Small intestine (tissue), 7 donors: ENCODE results near the gene ZFAND6. TPM values are rescaled to one million over a fixed set of nuclear protein-coding genes. Genes with fewer than 3 reads are reported as not detected.

Source experiments
- DNase-seq, 2 donors: peaks; one replicate each; pipeline versions ENCODE4 v3.0.0 to v3.0.0-alpha.2; 2013
- FAIRE-seq: peaks from 2 replicates; lab custom pipeline; 2012; peaks lifted over from hg19 to GRCh38; lab: Jason Lieb, UNC
- H3K27ac ChIP-seq, 3 donors: one replicate each; pipeline ENCODE4 v1.5.1; 2013; ENCODE audit warnings: low read length in 2 of 3, mild to moderate bottlenecking in 2 of 3, control low read depth in 1 of 3, inconsistent platforms in 1 of 3, low read depth in 1 of 3, moderate library complexity in 1 of 3
- H3K27me3 ChIP-seq, 3 donors: one replicate each; pipeline ENCODE4 v1.6.1; 2013; ENCODE audit warnings: low read length in 3 of 3, inconsistent platforms in 1 of 3; ENCODE audit not compliant: control insufficient read depth in 3 of 3, insufficient read depth in 3 of 3
- H3K36me3 ChIP-seq, 3 donors: one replicate each; pipeline ENCODE4 v1.6.1; 2013; ENCODE audit warnings: low read length in 3 of 3, inconsistent platforms in 1 of 3, low read depth in 1 of 3, mild to moderate bottlenecking in 1 of 3, moderate library complexity in 1 of 3; ENCODE audit not compliant: control insufficient read depth in 3 of 3, insufficient read depth in 2 of 3
- H3K4me1 ChIP-seq, 3 donors: one replicate each; pipeline ENCODE4 v1.6.1; 2013; ENCODE audit warnings: low read length in 2 of 3, inconsistent platforms in 1 of 3, low read depth in 1 of 3, mild to moderate bottlenecking in 1 of 3, moderate library complexity in 1 of 3; ENCODE audit not compliant: control insufficient read depth in 3 of 3, insufficient read depth in 2 of 3
- H3K4me3 ChIP-seq, 3 donors: one replicate each; pipeline ENCODE4 v1.5.1; 2013; ENCODE audit warnings: low read length in 3 of 3, control low read depth in 1 of 3, inconsistent platforms in 1 of 3, low read depth in 1 of 3, mild to moderate bottlenecking in 1 of 3, moderate library complexity in 1 of 3
- H3K9me3 ChIP-seq, 2 donors: one replicate each; pipeline ENCODE4 v1.6.1; 2013; ENCODE audit warnings: low read depth in 1 of 2, low read length in 1 of 2; ENCODE audit not compliant: control insufficient read depth in 2 of 2, insufficient read depth in 1 of 2
- WGBS, 3 donors: extraction: QIAGEN DNeasy Blood & Tissue Kit; methylation state at CpG; one replicate each; pipeline ENCODE4 v1.1.7; 2013; 5-methylcytosine and 5-hydroxymethylcytosine counted together
- polyA plus RNA-seq, 4 donors: library from polyadenylated mRNA; stranded (reverse) in 3 of 4; unstranded in 1 of 4; fragments of 200-250 nt in 3 of 4; fragments of 120-200 nt in 1 of 4; gene quantifications; one replicate each; pipeline versions ENCODE4 v1.2.1 to v1.2.3, GENCODE V29; 2013
- donor health status: healthy with polysubstance abuse.
- donor health status: control.
- donor health status: control.
- donor health status: Bipolar disorder and iron deficiency.
- donor health status: healthy.

The ZFAND6 gene
- polyA plus RNA-seq, 4 donors = 66.9 to 97.3 (median 89.4) TPM

DNA sequence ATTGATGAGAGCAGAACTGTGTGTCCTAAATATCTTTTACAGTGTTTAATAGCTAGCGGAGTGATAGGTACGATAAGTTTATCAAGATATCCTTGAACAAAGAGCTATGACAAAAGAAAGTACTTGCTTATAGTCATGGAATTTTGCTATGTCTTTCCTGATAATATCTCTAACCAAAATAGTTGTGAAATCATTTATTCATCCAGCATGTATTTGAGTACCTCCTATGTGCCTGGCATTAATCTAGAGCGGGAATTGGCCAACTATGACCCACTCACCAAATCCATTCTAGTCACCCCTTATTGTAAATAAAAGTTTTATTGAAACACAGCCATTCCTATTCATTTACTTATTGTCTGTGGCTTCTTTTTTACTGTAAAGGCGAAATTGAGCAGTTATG lies 46.6 kb downstream of the ZFAND6 start:
- Histone ChIP-seq H3K4me3 (no peak overlapping the region), H3K27ac (no peak overlapping the region), H3K27me3 (no peaks in the 10 kb centered on the region), H3K4me1 (no peaks in the 10 kb centered on the region), H3K36me3 (peaks cover 0 to 6% (median 0%) of the 10 kb centered on the region in 3 donors), H3K9me3 (no peaks in the 10 kb centered on the region)
- FAIRE-seq (no peak), DNase-seq (no peak)
- 82 to 95% (median 91%) methylated on average over 4 of the region's 4 CpGs for WGBS, 3 donors

GRCh38 chr15:80107204-80107603 lies 47.7 kb downstream of the ZFAND6 start:
- 93 to 95% (median 94%) methylated on average over 6 of the region's 6 CpGs for WGBS, 3 donors
- Histone ChIP-seq H3K36me3 (peaks cover 0 to 4% (median 0%) of the 10 kb centered on the region in 3 donors), H3K4me3 (no peak overlapping the region), H3K27ac (no peak overlapping the region), H3K9me3 (no peaks in the 10 kb centered on the region), H3K4me1 (no peaks in the 10 kb centered on the region), H3K27me3 (no peaks in the 10 kb centered on the region)
- no peak for DNase-seq
- FAIRE-seq = no peak

DNA sequence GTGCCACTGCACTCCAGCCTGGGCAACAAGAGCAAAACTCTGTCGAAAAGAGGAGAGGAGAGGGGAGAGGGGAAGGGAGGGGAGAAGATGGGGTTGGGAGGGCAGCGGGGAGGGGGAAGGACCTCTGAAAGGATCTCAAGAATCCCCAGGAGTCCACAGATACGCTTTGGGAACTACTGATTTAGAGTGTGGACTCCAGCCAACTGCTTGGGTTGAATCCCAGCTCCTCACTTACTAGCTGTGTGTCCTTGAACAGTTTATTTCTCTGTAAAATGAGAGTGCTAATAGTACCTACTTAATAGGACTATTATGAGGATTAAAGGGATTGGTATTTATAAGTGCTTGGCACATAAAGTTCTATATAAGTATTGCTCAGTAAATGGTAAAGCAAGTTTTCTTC lies 48.3 kb downstream of the ZFAND6 start:
- Histone ChIP-seq H3K9me3 (no peaks in the 10 kb centered on the region), H3K4me3 (no peak overlapping the region), H3K36me3 (peaks cover 0 to 4% (median 0%) of the 10 kb centered on the region in 3 donors), H3K4me1 (no peaks in the 10 kb centered on the region), H3K27me3 (no peaks in the 10 kb centered on the region), H3K27ac (no peak overlapping the region)
- FAIRE-seq = no peak
- WGBS, 3 donors = 64 to 70% (median 65%) methylated on average over 2 to 3 of the region's 3 CpGs
- no peak for DNase-seq

DNA sequence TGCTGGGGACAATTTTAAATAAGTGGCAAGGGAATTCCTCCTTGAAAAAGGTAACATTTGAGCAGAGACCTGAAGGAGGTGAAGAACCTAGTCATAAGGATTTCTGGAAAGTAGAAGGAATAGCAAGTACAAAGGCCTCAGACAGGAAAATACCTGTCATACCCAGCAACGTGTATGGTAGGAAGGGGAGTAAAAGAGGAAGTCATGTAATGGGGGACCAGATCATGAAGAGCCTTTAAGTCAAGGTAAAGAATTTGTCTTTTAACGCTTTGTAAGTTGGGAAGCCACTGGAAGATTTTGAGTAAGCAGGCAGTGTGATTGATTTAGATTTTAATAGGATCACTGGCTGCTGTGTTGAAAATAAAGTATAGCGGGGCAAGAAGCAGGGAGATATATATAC lies 49.9 kb downstream of the ZFAND6 start:
- H3K27ac ChIP-seq = no peak overlapping the region
- H3K9me3 ChIP-seq = no peaks in the 10 kb centered on the region
- H3K36me3 ChIP-seq = no peaks in the 10 kb centered on the region
- no peaks in the 10 kb centered on the region for H3K4me1 ChIP-seq
- no peak for FAIRE-seq
- no peak overlapping the region for H3K4me3 ChIP-seq
- H3K27me3 ChIP-seq = no peaks in the 10 kb centered on the region
- DNase-seq = no peak
- WGBS, 3 donors = 71 to 84% (median 83%) methylated on average over 3 of the region's 3 CpGs

DNA sequence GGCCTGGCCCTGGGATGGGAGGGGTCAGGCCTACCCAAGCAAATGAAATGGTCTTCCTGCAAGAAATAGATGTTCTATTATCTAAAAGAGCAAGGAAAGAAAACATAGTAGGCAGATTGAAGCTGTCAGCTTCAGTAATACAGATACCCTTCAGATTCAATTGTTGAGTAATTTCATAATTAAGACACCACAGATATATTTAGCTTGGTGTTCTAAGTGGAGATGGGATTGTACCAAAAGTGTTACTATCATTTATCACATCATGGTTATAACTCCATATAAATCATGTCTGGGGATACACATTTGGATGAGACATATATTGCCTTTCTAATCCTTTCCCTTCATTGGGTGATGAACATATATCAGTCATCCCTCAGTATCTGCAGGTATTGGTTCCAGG lies 51.4 kb downstream of the ZFAND6 start:
- FAIRE-seq = no peak
- Histone ChIP-seq H3K4me3 (no peak overlapping the region), H3K27ac (no peak overlapping the region), H3K9me3 (no peaks in the 10 kb centered on the region), H3K27me3 (no peaks in the 10 kb centered on the region), H3K36me3 (no peaks in the 10 kb centered on the region), H3K4me1 (no peaks in the 10 kb centered on the region)
- no peak for DNase-seq

DNA sequence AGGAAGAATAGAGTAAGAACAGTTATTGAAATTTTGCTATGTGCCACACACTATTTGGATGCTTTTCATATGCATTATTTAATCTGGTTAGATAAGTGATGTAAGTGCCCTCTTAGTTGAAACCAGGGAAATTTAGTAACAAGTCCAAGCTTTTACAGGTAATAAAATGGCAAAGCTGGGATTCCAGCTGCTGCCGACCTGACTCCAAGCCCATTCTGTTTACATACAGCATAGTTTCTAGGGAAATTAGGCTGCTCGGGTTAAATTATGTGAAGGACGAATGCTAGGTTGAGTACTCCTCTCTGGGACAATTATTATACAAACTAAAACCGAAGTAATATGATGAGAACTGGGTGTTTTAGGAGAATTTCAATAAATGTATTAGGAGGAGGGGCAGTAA lies 54.6 kb downstream of the ZFAND6 start:
- FAIRE-seq (no peak), DNase-seq (no peak)
- H3K27me3 ChIP-seq = no peaks in the 10 kb centered on the region
- no peak overlapping the region for H3K27ac ChIP-seq
- no peaks in the 10 kb centered on the region for H3K9me3 ChIP-seq
- H3K4me3 ChIP-seq = no peak overlapping the region
- 69 to 70% (median 70%) methylated on average over 4 of the region's 4 CpGs for WGBS, 3 donors
- no peaks in the 10 kb centered on the region for H3K36me3 ChIP-seq
- no peaks in the 10 kb centered on the region for H3K4me1 ChIP-seq

DNA sequence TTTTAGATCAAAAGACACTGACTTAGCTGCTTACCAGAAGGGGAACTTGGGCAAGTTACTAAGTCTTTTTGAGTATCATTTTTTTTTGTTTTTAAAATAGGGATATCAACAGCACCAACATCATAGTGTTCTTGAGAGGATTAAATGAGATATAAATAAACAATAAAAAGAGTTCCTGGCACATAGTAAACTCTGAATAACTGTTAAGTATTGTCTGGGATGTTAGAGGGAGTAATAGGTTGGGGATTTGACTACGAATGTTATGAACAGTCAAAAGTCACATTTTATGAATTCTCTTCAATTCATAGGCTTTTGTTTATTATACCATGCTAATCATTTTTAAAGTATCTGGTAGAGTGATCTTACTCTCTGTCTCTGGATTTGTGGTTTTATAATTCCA lies 55.5 kb downstream of the ZFAND6 start:
- 80 to 92% (median 91%) methylated on average over 1 of the region's 1 CpG for WGBS, 3 donors
- Histone ChIP-seq H3K4me3 (no peak overlapping the region), H3K36me3 (no peaks in the 10 kb centered on the region), H3K9me3 (no peaks in the 10 kb centered on the region), H3K4me1 (no peaks in the 10 kb centered on the region), H3K27me3 (no peaks in the 10 kb centered on the region), H3K27ac (no peak overlapping the region)
- FAIRE-seq = no peak
- no peak for DNase-seq

DNA sequence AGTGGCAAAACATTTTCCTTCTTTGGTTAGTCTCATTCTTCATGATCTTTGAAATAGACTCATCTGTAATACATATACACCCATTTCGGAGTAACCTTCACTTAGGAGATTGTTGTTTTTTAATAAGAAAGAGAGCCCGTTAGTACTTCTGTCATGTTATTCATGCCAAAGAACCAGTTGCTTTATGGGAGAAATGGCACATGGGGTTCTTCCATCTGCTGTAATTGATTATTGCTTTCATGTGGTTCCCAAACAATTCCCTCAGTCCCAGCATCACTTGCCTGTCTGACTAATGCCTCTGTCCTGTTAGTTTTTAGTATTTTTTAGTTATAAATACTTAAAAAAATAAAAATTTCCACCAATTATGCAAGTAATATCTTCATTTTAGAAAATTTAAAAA lies 59.5 kb downstream of the ZFAND6 start:
- DNase-seq (no peak), FAIRE-seq (no peak)
- Histone ChIP-seq H3K4me1 (no peaks in the 10 kb centered on the region), H3K36me3 (peaks cover 0 to 5% (median 4%) of the 10 kb centered on the region in 3 donors), H3K27me3 (no peaks in the 10 kb centered on the region), H3K9me3 (no peaks in the 10 kb centered on the region), H3K4me3 (no peak overlapping the region), H3K27ac (no peak overlapping the region)
- 95 to 97% (median 96%) methylated on average over 2 of the region's 2 CpGs for WGBS, 3 donors

DNA sequence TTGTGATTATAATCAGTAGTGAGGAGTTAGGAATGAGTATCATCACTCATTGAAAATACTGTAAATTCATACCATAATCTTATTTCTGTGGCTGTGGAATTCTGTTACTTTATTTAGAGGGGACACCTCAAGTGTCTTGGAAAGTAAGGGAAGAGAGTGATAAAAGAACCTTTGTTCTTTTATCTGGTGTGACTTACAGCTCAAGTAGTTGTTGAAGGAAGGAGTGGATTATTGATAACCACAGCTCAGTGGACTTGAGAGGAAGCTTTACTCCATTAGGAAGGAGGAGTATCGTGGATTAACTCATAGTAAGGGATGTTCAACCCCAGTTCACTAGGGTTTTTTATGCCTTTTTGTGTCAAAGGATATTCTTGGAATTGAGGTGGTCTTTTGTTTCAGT lies 61.2 kb downstream of the ZFAND6 start:
- no peak for FAIRE-seq
- H3K4me1 ChIP-seq = no peaks in the 10 kb centered on the region
- 29 to 75% (median 50%) methylated on average over 1 of the region's 1 CpG for WGBS, 3 donors
- H3K9me3 ChIP-seq = no peaks in the 10 kb centered on the region
- H3K27ac ChIP-seq = no peak overlapping the region
- DNase-seq = peak in 1 of 2 donors; percentile 10
- H3K4me3 ChIP-seq = no peak overlapping the region
- H3K27me3 ChIP-seq = no peaks in the 10 kb centered on the region
- H3K36me3 ChIP-seq = peaks cover 0 to 5% (median 4%) of the 10 kb centered on the region in 3 donors
